ENCODE measurements around the gene ATP8B4.

Gene ATP8B4

DNA sequence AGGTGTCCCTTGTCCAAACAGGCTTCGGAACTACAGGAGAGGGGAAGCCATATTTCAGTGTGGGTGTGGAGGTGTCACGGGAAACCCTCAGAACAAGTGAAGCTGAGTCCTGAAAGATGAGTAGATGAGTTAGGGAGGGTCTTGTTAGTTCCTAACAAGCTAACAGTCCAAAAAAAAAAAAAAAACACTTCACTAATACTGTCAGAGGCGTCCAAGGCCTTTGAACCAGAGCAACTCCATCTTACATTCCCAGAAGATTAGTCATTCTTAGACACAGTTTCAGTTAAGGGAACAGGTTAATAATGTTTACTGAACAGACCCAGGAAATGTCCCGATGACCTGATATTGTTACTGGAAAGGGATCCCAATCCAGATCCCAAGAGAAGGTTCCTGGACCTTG, 7.0 kb upstream of the ATP8B4 start:
- H3K27ac ChIP-seq (ENCODE audit: insufficient read depth, low read length, poor library complexity, severe bottlenecking): no peak overlapping the region
- H3K27me3 ChIP-seq (replicated peaks; ENCODE audit: control insufficient read depth, insufficient read depth, low read length, poor library complexity, severe bottlenecking): no peaks in the 10 kb centered on the region
- no peaks in the 10 kb centered on the region for H3K4me1 ChIP-seq (ENCODE audit: control insufficient read depth, insufficient read depth, low read length, poor library complexity, severe bottlenecking)
- H3K4me3 ChIP-seq (ENCODE audit: insufficient read depth, low read depth, low read length, poor library complexity, severe bottlenecking): no peak overlapping the region
- no peak for DNase-seq
- H3K36me3 ChIP-seq (ENCODE audit: control insufficient read depth, insufficient read depth, low read length): no peaks in the 10 kb centered on the region
- no peaks in the 10 kb centered on the region for H3K9me3 ChIP-seq (ENCODE audit: control insufficient read depth, low read length)

DNA sequence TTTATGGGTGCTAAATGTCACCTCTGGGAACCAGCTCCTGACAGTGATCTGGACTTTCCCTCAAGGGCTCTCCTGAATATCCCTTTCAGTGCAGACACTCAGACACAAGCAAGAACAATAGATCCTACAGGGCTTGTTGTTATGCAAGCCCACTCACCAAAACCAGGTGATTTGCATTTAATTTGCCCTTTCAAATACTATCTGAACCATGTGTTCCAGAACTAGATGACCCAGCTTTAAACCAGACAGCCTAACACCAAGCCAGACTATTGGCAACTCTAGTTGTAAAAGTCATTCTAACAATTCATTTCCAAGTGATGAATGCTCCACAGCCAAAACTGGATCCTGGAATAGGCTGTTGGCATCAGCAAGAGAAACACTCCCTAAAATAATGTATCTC, 5.6 kb upstream of the ATP8B4 start:
- Histone ChIP-seq H3K9me3 (ENCODE audit: control insufficient read depth, low read length) (no peaks in the 10 kb centered on the region), H3K4me3 (ENCODE audit: insufficient read depth, low read depth, low read length, poor library complexity, severe bottlenecking) (no peak overlapping the region), H3K27me3 (replicated peaks; ENCODE audit: control insufficient read depth, insufficient read depth, low read length, poor library complexity, severe bottlenecking) (no peaks in the 10 kb centered on the region), H3K4me1 (ENCODE audit: control insufficient read depth, insufficient read depth, low read length, poor library complexity, severe bottlenecking) (no peaks in the 10 kb centered on the region), H3K27ac (ENCODE audit: insufficient read depth, low read length, poor library complexity, severe bottlenecking) (no peak overlapping the region), H3K36me3 (ENCODE audit: control insufficient read depth, insufficient read depth, low read length) (no peaks in the 10 kb centered on the region)
- no peak for DNase-seq

DNA sequence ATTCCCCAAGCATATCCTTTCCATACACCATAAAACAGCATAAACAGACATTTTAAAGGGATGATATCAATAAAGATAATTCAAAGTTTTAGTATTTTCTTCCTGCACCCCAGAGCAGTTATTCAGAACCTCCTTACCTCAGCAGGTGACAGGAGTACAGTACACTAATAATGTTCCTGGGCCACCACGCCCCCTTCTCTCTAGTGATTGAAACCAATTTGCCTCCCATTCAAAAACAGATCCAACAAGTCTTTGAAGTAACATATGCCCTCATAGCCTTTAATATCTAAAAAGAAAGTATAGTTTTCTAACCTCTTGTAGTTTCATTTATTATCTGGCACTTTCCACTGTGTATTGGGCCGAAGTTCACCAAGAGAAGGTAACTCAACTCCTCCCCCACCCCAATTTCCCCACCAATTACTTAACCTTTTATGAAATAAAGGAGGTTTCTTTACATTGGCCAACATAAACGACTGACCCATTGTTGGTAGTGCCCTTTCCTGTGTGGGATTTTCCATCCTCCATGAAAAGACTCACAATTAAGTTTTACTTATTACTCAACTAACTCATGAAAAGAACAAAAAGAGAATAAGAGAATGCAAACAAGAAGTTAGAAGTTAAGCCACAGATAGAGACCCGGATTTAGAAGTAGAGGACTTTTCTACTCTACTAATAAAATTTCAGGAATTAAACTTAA, 5.0 kb upstream of the ATP8B4 start:
- no peaks in the 10 kb centered on the region for H3K9me3 ChIP-seq (ENCODE audit: control insufficient read depth, low read length)
- H3K4me1 ChIP-seq (ENCODE audit: control insufficient read depth, insufficient read depth, low read length, poor library complexity, severe bottlenecking): no peaks in the 10 kb centered on the region
- H3K36me3 ChIP-seq (ENCODE audit: control insufficient read depth, insufficient read depth, low read length): no peaks in the 10 kb centered on the region
- H3K4me3 ChIP-seq (ENCODE audit: insufficient read depth, low read depth, low read length, poor library complexity, severe bottlenecking): no peak overlapping the region
- H3K27me3 ChIP-seq (replicated peaks; ENCODE audit: control insufficient read depth, insufficient read depth, low read length, poor library complexity, severe bottlenecking): no peaks in the 10 kb centered on the region
- DNase-seq: no peak
- no peak overlapping the region for H3K27ac ChIP-seq (ENCODE audit: insufficient read depth, low read length, poor library complexity, severe bottlenecking)

- H3K4me3 ChIP-seq (ENCODE audit: insufficient read depth, low read depth, low read length, poor library complexity, severe bottlenecking): no peak overlapping the region
- no peak for DNase-seq
- H3K27me3 ChIP-seq (replicated peaks; ENCODE audit: control insufficient read depth, insufficient read depth, low read length, poor library complexity, severe bottlenecking): no peaks in the 10 kb centered on the region
- no peaks in the 10 kb centered on the region for H3K36me3 ChIP-seq (ENCODE audit: control insufficient read depth, insufficient read depth, low read length)
- no peaks in the 10 kb centered on the region for H3K9me3 ChIP-seq (ENCODE audit: control insufficient read depth, low read length)
- no peak overlapping the region for H3K27ac ChIP-seq (ENCODE audit: insufficient read depth, low read length, poor library complexity, severe bottlenecking)
- H3K4me1 ChIP-seq (ENCODE audit: control insufficient read depth, insufficient read depth, low read length, poor library complexity, severe bottlenecking): no peaks in the 10 kb centered on the region
Observed at GRCh38 chr15:50120729-50121128, 1.7 kb upstream of the ATP8B4 start.

GRCh38 chr15:50117431-50118027, 1.5 kb downstream of the ATP8B4 start:
- no peaks in the 10 kb centered on the region for H3K27me3 ChIP-seq (replicated peaks; ENCODE audit: control insufficient read depth, insufficient read depth, low read length, poor library complexity, severe bottlenecking)
- no peak for DNase-seq
- H3K4me1 ChIP-seq (ENCODE audit: control insufficient read depth, insufficient read depth, low read length, poor library complexity, severe bottlenecking): no peaks in the 10 kb centered on the region
- H3K9me3 ChIP-seq (ENCODE audit: control insufficient read depth, low read length): no peaks in the 10 kb centered on the region
- H3K4me3 ChIP-seq (ENCODE audit: insufficient read depth, low read depth, low read length, poor library complexity, severe bottlenecking): no peak overlapping the region
- no peaks in the 10 kb centered on the region for H3K36me3 ChIP-seq (ENCODE audit: control insufficient read depth, insufficient read depth, low read length)
- no peak overlapping the region for H3K27ac ChIP-seq (ENCODE audit: insufficient read depth, low read length, poor library complexity, severe bottlenecking)

- Histone ChIP-seq H3K27me3 (replicated peaks; ENCODE audit: control insufficient read depth, insufficient read depth, low read length, poor library complexity, severe bottlenecking) (no peaks in the 10 kb centered on the region), H3K27ac (ENCODE audit: insufficient read depth, low read length, poor library complexity, severe bottlenecking) (no peak overlapping the region), H3K9me3 (ENCODE audit: control insufficient read depth, low read length) (no peaks in the 10 kb centered on the region), H3K36me3 (ENCODE audit: control insufficient read depth, insufficient read depth, low read length) (no peaks in the 10 kb centered on the region), H3K4me3 (ENCODE audit: insufficient read depth, low read depth, low read length, poor library complexity, severe bottlenecking) (no peak overlapping the region), H3K4me1 (ENCODE audit: control insufficient read depth, insufficient read depth, low read length, poor library complexity, severe bottlenecking) (no peaks in the 10 kb centered on the region)
- no peak for DNase-seq
Observed at GRCh38 chr15:50116477-50116876, 2.6 kb downstream of the ATP8B4 start.

- no peaks in the 10 kb centered on the region for H3K36me3 ChIP-seq (ENCODE audit: control insufficient read depth, insufficient read depth, low read length)
- H3K4me1 ChIP-seq (ENCODE audit: control insufficient read depth, insufficient read depth, low read length, poor library complexity, severe bottlenecking): no peaks in the 10 kb centered on the region
- no peak overlapping the region for H3K27ac ChIP-seq (ENCODE audit: insufficient read depth, low read length, poor library complexity, severe bottlenecking)
- DNase-seq: no peak
- H3K27me3 ChIP-seq (replicated peaks; ENCODE audit: control insufficient read depth, insufficient read depth, low read length, poor library complexity, severe bottlenecking): no peaks in the 10 kb centered on the region
- H3K9me3 ChIP-seq (ENCODE audit: control insufficient read depth, low read length): no peaks in the 10 kb centered on the region
- H3K4me3 ChIP-seq (ENCODE audit: insufficient read depth, low read depth, low read length, poor library complexity, severe bottlenecking): no peak overlapping the region
Observed at GRCh38 chr15:50113992-50114780, 4.8 kb downstream of the ATP8B4 start.

GRCh38 chr15:50113187-50113505, 5.9 kb downstream of the ATP8B4 start:
- DNase-seq: no peak
- Histone ChIP-seq H3K27ac (ENCODE audit: insufficient read depth, low read length, poor library complexity, severe bottlenecking) (no peak overlapping the region), H3K4me1 (ENCODE audit: control insufficient read depth, insufficient read depth, low read length, poor library complexity, severe bottlenecking) (no peaks in the 10 kb centered on the region), H3K36me3 (ENCODE audit: control insufficient read depth, insufficient read depth, low read length) (no peaks in the 10 kb centered on the region), H3K27me3 (replicated peaks; ENCODE audit: control insufficient read depth, insufficient read depth, low read length, poor library complexity, severe bottlenecking) (no peaks in the 10 kb centered on the region), H3K9me3 (ENCODE audit: control insufficient read depth, low read length) (no peaks in the 10 kb centered on the region), H3K4me3 (ENCODE audit: insufficient read depth, low read depth, low read length, poor library complexity, severe bottlenecking) (no peak overlapping the region)

DNA sequence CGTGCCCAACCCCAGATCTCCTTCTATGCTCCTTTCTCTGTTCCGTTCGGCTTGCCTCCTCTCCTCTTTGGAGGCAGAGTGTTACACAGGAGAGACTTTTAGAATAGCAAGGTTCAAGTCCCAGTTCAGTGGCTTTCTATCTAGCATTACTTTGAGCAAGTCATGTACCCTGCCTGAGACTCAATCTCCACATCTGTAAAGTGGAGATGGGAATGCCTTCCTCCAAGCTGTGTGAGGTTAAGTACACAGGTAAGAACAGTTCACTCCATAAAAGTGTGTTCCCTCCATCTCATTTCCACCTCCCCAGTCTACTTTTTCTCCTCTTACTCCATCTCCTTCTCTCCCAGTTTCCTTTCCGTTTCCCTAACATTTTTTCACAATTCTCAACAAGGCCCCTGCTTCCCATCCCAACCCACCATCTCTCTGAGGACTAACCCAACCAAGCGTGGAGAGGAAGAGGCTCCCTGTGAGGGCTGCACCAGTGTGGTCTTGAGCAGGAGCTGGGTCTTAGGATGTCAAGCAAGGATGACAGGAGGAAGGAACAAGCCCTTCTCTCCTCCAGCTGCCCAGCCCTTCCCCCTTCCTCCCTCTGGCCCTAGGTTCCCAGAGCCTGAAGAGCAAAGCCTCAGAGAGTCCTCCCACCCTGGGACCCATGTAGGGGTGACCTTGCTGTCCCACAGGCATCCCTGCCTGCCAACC, 6.4 kb downstream of the ATP8B4 start:
- DNase-seq: no peak
- Histone ChIP-seq H3K36me3 (ENCODE audit: control insufficient read depth, insufficient read depth, low read length) (no peaks in the 10 kb centered on the region), H3K4me1 (ENCODE audit: control insufficient read depth, insufficient read depth, low read length, poor library complexity, severe bottlenecking) (no peaks in the 10 kb centered on the region), H3K9me3 (ENCODE audit: control insufficient read depth, low read length) (no peaks in the 10 kb centered on the region), H3K27me3 (replicated peaks; ENCODE audit: control insufficient read depth, insufficient read depth, low read length, poor library complexity, severe bottlenecking) (no peaks in the 10 kb centered on the region), H3K27ac (ENCODE audit: insufficient read depth, low read length, poor library complexity, severe bottlenecking) (no peak overlapping the region), H3K4me3 (ENCODE audit: insufficient read depth, low read depth, low read length, poor library complexity, severe bottlenecking) (no peak overlapping the region)

GRCh38 chr15:50110285-50110684, 8.7 kb downstream of the ATP8B4 start:
- H3K4me3 ChIP-seq (ENCODE audit: insufficient read depth, low read depth, low read length, poor library complexity, severe bottlenecking): no peak overlapping the region
- no peaks in the 10 kb centered on the region for H3K4me1 ChIP-seq (ENCODE audit: control insufficient read depth, insufficient read depth, low read length, poor library complexity, severe bottlenecking)
- H3K27ac ChIP-seq (ENCODE audit: insufficient read depth, low read length, poor library complexity, severe bottlenecking): no peak overlapping the region

More at GRCh38 chr15:50110285-50110684, 8.7 kb downstream of the ATP8B4 start:
- Histone ChIP-seq H3K27me3 (replicated peaks; ENCODE audit: control insufficient read depth, insufficient read depth, low read length, poor library complexity, severe bottlenecking) (no peaks in the 10 kb centered on the region), H3K36me3 (ENCODE audit: control insufficient read depth, insufficient read depth, low read length) (no peaks in the 10 kb centered on the region), H3K9me3 (ENCODE audit: control insufficient read depth, low read length) (no peaks in the 10 kb centered on the region)
- no peak for DNase-seq
